Brain microvascular endothelial cell (primary cell): ENCODE results near the gene TAF6.

Source experiments
- DNase-seq: peaks from one replicate; pipeline ENCODE4 v3.0.0-alpha.2; 2020
- H3K27ac ChIP-seq: fragments of 250-450 bp; sonication (Bioruptor Pico); 2 replicates; pipeline ENCODE4 v1.5.1; 2020; ENCODE audit warnings: mild to moderate bottlenecking, moderate library complexity
- H3K27me3 ChIP-seq: fragments of 250-450 bp; sonication (Bioruptor Pico); replicated peaks from 2 replicates; pipeline ENCODE4 v1.5.1; 2020; ENCODE audit warnings: mild to moderate bottlenecking
- H3K36me3 ChIP-seq: fragments of 250-450 bp; sonication (Bioruptor Pico); replicated peaks from 2 replicates; pipeline ENCODE4 v1.5.1; 2020; ENCODE audit warnings: mild to moderate bottlenecking
- H3K4me3 ChIP-seq: 2 replicates; pipeline ENCODE4 v1.5.1; 2011; ENCODE audit warnings: low read depth, mild to moderate bottlenecking, control low read depth, low read length, moderate library complexity
- in situ Hi-C: cut with HindIII; loops from 2 replicates; pipeline ENCODE4 v1.10.0; 2017; ENCODE audit warnings: low sequenced_read_pairs, low pct_ligation_motif_present
- TF ChIP-seq, protein P1 (sequence below): IDR thresholded peaks from 2 replicates; pipeline ENCODE4 v1.5.1; 2011; ENCODE audit warnings: low read depth, mild to moderate bottlenecking, moderate library complexity, low read length, control low read depth, inconsistent platforms; ENCODE audit errors: missing control alignments

TAF6 gene

DNA sequence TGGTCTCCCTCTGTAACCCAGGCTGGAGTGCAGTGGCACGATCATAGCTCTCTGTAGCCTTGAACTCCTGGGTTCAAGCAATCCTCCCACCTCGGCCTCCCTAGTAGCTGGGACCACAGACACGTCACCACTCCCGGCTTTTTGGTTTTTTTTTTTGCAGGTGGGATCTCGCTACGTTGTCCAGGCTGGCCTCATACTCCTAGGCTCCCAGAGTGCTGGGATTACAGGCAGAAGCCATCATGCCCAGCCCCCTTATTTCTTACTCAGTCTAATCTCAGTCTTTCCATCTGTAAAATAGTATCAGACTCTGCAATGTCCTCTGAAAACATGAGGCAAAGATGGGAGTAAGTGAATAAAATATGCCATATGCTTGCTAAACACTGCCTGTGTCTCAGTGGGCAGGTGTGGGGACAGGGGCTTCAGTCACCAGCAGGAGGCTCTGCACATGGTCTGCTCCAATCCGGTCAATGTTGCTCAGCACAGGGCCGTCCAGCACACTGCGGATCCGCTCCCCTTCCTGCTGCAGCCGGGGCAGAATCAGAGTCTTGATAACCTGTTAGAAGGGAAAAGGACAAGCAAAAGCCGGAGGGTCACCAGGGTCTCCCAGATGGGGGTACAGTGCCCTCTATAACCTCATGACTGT, 9.5 kb downstream of the TAF6 start:
- Histone ChIP-seq H3K4me3 (no peak overlapping the region), H3K27ac (no peak overlapping the region), H3K36me3 (peaks cover 50% of the 10 kb centered on the region), H3K27me3 (no peaks in the 10 kb centered on the region)
- TF ChIP-seq, protein P1, sequence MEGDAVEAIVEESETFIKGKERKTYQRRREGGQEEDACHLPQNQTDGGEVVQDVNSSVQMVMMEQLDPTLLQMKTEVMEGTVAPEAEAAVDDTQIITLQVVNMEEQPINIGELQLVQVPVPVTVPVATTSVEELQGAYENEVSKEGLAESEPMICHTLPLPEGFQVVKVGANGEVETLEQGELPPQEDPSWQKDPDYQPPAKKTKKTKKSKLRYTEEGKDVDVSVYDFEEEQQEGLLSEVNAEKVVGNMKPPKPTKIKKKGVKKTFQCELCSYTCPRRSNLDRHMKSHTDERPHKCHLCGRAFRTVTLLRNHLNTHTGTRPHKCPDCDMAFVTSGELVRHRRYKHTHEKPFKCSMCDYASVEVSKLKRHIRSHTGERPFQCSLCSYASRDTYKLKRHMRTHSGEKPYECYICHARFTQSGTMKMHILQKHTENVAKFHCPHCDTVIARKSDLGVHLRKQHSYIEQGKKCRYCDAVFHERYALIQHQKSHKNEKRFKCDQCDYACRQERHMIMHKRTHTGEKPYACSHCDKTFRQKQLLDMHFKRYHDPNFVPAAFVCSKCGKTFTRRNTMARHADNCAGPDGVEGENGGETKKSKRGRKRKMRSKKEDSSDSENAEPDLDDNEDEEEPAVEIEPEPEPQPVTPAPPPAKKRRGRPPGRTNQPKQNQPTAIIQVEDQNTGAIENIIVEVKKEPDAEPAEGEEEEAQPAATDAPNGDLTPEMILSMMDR, result peak; percentile 43
- DNase-seq, result no peak
- in situ Hi-C loops, result no loop called here

DNA sequence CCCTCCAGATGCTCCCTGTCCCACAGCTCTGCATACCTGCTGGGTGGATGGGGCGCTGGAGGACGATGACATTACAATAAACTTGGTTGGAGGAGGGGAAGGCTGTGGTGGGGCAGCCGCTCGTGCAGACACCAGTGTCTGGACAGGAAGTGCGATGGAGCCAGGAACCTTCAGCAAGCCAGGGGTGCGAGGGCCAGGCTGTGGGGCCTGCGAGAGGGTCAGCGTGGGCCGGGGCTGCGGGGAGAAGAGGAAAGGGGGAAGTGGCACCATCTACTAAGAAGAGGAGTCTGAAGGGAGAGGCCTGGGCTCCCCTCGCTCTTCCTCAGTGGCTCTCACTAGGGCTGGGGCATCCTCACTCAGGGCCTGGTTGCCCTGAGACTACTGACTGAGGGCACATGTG, 11.3 kb downstream of the TAF6 start:
- DNase-seq, result no peak
- in situ Hi-C loops, result no loop called here

DNA sequence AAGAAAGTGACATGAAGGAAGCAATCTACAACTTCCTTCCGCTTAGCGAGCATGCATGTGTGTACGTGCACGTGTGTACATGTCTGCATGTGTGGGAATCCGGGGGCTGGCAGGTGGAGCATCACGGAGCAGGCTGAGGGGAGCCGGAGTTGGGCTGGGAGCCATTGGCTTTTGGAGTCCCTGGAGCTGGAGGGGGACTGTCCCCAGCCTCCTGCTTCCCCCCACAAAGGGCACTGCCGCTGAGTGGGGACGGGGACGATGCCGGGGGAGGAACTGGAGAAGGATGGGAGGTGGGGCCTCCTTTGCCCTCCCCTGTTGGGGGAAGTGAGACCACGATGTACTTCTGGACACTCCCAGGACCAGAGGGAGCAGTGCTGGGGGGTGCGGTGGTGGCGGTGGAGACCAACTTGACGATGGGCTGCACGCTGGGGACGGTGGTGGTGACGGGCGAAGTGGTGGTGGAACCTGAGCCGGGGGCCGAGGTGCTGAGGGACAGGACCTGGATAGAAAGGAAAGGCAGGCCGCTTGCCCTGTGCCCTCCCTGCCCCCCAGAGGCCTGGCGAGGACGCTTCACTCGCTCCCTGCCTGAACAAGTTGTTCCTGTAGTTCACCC, 11.9 kb downstream of the TAF6 start:
- Histone ChIP-seq H3K4me3 (no peak overlapping the region), H3K27ac (no peak overlapping the region), H3K27me3 (no peaks in the 10 kb centered on the region), H3K36me3 (peaks cover 33% of the 10 kb centered on the region)
- TF ChIP-seq, protein P1, result no peak
- in situ Hi-C loops, result no loop called here
- DNase-seq, result no peak

More for the DNA sequence above, 11.3 kb downstream of the TAF6 start:
- Histone ChIP-seq H3K36me3 (peaks cover 40% of the 10 kb centered on the region), H3K27me3 (no peaks in the 10 kb centered on the region), H3K4me3 (no peak overlapping the region), H3K27ac (no peak overlapping the region)
- TF ChIP-seq, protein P1, result no peak

DNA sequence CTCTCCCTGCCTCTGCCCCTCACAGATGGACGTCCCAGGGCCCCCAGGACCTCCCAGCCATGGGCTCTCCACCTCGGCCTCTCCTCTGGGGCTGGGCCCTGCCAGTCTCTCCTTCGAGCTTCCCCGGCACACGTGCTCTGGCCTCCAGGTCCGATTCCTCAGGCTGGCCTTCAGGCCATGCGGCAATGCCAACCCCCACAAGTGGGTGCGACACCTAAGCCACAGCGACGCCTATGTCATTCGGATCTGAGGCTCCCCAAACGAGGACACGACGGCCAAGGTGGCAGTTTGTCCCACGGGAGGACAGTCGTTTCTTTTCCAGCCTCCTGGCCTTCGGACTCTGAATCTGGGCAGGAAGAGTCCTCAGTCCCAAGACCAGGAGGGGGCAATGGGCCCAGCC, 12.5 kb downstream of the TAF6 start:
- no peak for DNase-seq
- Histone ChIP-seq H3K4me3 (no peak overlapping the region), H3K27ac (no peak overlapping the region), H3K36me3 (peaks cover 29% of the 10 kb centered on the region), H3K27me3 (no peaks in the 10 kb centered on the region)
- in situ Hi-C loops, result no loop called here
- TF ChIP-seq, protein P1, result no peak

DNA sequence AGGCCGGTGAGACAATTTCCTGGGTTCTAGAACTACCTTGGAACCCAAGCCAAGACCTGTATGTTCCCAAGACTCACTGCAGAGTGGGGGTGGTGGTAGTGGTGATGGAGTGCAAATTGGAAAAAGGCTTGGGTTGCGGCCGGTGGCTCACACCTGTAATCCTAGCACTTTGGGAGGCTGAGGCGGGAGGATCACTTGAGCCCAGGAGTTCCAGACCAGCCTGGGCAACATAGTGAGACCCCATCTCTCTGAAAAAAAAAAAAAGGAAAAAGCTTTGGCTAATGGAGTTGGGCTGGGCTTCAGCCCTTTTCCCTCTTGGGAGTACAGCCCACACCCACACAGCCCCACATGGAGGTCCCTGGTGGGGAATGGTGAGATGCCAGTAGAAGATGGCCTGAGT, 13.6 kb downstream of the TAF6 start:
- TF ChIP-seq, protein P1, result no peak
- no peak for DNase-seq
- Histone ChIP-seq H3K27me3 (no peaks in the 10 kb centered on the region), H3K27ac (no peak overlapping the region), H3K4me3 (no peak overlapping the region), H3K36me3 (peaks cover 21% of the 10 kb centered on the region)
- in situ Hi-C loops, result no loop called here
